NCI-H345 treated with DMSO at 0.1 percent for 48 hours (cell line): ENCODE measurements around the gene SELENOH.

Experiments used
- DNase-seq: peaks from one replicate; lab custom pipeline; 2025; ENCODE audit not compliant: unreplicated experiment; lab: John Stamatoyannopoulos, UW

SELENOH gene

DNA sequence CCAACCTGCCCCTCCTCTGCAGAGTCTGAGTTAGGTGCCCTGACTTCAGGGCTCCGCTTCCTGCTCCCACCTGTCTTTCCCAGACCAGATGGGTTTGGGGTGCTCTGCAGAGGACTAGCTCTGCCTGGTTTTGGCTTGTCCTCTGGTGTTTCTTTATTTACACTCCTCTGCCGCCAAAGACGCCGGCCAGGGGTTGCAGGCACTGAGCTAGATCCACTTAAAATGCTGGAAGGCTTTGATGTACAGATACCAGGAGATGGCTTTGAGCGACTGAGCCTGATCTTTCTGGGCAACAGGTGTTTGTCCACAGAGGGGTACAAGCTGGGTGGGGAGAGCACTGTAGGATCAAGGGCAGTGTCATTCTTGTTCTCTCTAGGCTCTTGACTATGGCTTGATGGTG, 3.9 kb downstream of the SELENOH start:
- no peak for DNase-seq

DNA sequence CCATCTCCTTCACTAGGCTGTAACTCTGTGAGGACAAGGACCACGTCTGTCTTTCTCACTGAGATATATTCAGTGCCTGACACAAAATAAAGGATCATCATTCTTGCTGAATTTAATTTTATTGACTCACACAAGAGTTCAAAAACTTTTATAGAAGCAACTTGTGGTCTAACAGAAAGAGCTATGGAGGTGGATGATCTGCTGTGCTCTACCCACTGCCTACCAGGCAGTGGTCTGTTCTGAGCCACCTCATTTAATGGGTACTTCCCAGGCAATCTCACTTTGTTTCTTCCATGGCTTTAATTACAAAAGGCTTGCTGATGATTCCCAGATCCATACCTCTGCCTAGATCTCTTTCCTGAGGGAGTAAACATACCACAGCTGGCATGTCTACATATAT, 5.6 kb downstream of the SELENOH start:
- DNase-seq: no peak

DNA sequence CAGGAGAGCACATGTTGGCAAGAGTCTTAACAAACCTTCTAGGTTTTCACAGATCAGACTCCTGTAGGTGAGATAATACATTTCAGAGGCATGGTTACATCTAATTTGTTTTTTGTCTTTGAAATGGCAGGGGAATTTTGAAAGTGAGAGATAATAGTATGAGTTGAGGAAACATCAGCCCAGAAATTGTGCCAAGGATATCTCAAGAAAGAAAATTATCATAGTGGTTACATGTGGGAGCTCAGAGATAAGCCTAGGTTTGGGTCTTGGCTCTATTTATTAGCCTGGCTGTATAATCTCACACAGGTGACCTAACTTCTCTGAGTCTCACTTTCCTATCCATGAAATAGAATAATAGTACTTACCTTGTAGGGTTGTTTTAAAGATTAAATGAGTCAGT, 9.9 kb downstream of the SELENOH start:
- no peak for DNase-seq

DNA sequence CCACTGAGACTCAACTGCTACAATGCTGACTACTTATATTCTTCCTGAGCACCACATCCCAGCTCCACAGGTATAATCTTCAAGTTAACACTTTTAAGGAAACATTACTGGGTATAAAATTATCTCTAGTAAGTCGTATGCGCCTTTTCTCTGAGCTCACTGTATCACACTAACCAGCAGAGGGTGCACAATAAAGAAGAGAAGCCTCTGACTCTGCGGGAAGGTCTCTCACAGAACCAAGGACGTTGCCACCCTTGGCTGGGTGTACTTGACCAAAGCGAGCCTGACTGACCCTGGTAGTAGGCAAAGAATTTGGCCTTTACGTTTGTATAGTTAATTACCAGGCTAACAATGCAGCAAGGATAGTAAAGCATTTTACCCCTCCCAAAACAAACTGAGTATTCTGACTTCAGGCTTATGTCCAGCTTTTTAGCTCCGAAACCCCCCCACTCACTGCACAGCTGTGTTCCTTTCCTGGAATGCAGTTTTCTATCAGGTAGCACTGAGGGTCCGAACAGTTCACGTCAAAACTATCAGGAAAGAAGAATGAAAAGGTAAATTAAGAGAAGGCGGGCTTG, 10.5 kb downstream of the SELENOH start, which contains the start of gene BTBD18:
Gene BTBD18 (minus strand): TSS at position 144 of the 578 bp plus-strand sequence. CDS start 631 bp downstream, outside the sequence.
- no peak for DNase-seq

DNA sequence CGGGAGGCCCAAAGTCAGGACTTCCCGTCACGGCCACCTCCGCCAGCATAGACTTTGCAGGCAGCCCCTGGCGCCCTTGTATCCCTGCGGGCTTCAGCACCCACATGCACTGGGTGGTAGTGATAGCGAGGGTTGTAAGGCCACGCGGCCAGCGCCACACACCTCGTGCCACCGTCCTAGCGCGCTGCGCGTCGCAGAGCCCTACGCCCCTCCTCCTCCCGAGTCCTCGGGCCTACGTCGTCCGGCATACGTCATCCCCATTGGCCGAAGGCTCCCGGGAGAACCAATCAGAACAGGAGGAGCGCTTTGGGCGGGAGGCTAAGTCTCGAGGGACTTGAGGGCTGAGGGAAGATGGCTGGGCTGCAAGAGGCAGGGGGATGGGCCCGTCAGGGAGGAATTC, 11.7 kb downstream of the SELENOH start:
- DNase-seq: no peak

DNA sequence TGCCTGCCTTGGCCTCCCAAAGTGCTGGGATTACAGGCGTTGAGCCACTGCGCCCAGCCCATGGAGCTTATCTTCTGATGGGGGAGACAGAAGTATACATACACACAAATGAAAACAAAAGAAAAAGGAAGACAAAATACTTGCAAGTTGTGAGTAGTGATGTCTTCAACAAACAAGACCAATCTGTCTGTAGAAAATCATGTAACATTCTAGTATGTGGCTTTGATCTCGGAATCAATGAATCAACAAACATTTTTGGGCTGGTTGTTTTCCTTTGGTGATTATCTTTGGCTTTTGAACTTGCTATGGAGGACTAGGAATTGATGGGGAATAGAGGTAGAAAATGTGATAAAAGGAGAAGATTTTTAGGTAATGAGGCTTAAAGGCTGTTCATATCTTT, 16.9 kb downstream of the SELENOH start:
- no peak for DNase-seq

DNA sequence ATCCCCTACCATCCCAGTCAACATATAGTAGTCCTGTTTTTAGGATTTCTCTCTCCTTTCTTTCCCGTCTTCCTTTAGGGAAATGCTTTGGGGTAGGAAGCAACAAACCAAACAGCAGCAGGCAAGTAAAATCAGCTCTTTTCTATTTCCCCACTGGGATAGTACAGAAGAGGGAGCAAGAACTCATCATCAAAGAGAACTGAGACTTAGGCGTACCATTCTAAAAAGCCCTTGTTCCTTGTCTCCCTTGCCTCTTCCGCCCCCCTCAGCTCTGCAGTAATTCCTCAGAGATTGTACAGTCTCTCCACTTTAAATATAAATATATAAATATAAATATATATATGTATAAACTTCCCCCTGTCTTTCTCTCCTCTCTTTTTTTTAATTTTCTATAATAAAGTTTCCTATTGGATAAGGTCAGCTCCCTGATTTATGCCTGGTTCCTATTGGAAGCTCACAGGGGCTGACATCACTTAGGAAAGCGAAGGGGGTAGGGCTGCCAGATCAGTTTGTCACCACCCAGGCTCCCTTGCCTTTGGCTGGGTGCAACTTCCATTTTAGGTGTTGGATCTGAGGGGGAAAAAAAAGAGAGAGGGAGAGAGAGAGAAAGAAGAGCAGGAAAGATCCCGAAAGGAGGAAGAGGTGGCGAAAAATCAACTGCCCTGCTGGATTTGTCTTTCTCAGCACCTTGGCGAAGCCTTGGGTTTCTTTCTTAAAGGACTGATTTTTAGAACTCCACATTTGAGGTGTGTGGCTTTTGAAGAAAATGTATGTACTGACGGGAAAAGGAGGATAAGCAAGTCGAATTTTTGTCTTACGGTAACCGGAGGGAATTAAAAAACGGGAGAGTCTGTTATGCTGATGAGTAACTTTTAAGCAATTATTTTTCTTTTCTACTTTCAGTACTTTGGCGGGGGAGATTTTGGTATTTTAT, 20.3 kb downstream of the SELENOH start, which contains the start of gene CTNND1:
Gene CTNND1 (plus strand): TSS at position 502 of the 934 bp plus-strand sequence. CDS start 29,677 bp downstream, outside the sequence.
- no peak for DNase-seq

DNA sequence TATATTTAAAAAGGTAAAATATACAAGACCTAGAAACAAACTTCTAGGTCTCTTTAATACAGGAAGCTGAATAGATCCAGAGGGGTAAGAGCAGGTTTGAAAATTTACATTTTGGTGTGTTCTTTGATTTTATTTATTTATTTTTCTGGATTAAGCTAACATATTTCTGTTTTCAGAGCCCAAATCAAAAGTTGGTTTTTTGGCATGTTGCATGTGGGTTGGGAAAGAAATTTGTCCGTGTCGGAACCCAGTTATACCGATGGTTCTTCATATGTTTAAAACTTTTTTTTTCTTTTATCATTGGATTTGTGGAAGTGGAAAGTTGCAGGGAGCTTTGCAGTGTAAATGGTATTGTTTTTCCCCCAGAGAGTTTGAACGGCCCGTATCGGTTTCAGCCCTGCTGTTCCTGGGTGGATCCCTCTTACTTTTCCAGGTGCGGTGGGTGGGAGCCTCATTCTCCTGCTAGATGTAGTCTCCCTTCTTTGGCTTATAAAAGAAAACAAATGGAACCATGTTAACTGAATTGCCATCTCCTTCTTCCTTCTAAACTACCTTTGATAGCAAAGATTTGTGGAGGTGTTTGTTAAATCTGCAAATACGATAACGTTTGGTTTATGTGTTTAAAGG, 21.1 kb downstream of the SELENOH start:
- no peak for DNase-seq

DNA sequence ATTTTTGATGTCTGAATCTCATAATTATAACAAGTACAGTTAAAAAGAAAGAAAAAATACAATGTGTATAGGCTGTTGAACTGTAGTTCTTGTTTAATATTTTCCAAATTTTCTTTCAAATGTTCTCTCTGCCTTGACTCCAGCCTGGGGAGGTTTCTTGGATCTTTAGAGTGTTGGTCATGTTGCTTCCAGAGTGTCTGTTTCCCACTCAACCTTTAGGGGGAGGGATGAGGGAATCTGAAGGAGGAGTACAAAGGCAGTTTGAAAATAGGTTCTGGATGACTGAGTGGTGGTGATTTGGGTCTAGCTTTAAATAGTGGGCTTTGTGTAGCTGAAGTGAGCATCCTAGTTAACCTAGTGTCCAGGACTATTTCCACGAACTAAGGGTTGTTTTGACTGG, 22.3 kb downstream of the SELENOH start:
- DNase-seq: no peak

DNA sequence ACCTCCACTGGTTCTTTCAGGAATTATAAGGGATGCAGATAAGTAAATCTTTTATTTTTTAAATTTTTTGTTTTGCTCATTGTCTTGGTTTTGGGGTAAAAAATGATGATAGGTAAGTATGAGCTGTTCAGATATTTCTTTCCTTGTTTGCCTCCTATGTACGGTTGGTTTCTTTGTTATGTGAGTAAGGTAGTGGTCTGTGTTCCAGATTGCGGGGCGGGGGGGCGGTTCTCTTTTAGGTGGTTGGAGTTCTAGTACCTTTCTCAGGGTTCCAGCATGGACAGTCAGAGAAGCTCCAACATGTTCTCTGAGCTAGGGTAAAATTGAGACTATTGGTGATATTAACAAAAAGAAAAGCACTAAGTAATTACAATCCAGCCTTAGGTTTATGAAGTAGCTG, 22.7 kb downstream of the SELENOH start:
- DNase-seq: no peak

DNA sequence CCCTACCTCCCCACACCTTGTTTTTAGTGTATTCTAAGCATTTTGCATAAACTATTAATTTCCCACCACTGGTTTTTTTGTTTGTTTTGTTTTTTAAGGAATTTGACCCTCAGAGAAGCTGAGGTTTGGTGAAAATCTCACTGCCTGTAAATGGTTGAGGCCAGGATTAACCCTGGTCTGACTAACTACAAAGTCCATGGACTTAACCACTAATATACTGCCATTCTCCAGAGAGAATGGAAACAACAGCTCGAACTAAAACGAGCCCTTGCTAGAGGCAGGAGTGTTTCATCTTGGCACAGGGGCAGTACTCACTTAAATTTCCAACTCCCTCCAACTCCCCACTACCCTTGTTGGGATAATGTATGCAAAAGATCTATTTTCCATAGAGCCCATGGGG, 23.3 kb downstream of the SELENOH start:
- DNase-seq: no peak

DNA sequence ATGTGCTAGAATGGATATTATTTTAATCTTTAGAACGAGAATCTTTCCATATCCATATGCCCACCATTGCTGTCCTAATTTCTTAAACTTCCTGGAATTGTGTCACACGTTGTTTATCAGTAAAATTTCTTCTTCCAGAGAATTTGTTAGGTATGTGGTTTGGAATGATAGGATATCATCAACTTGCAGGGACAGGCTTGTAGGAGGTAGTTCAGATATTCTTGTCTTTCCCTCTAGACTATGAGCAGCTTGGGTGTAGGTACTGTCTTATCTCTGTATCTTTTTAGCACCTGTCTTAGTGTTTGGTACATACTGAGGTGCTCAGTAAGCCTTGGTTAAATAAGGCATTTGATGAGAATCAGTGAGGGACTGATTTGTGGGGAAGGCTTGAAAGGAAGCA, 23.7 kb downstream of the SELENOH start:
- no peak for DNase-seq

DNA sequence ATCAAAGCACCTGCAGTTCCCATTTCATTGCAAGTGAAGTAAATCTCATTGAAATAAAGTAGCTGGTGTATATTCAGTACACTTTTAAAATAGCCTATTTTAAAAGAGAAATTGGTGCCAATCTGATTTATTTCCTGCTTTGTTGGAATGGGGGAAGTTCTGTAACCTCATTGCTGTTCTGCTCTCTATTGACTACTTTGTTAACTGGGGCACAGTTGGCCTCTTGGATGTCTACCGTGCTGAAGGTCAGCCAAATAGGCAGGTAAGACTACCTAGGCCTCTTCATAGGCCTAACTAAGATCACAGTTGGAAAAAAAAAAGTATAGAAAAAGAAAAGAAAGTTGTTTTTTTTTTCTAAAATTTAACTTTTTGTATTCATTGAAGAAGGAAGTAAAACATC, 29.5 kb downstream of the SELENOH start:
- no peak for DNase-seq

DNA sequence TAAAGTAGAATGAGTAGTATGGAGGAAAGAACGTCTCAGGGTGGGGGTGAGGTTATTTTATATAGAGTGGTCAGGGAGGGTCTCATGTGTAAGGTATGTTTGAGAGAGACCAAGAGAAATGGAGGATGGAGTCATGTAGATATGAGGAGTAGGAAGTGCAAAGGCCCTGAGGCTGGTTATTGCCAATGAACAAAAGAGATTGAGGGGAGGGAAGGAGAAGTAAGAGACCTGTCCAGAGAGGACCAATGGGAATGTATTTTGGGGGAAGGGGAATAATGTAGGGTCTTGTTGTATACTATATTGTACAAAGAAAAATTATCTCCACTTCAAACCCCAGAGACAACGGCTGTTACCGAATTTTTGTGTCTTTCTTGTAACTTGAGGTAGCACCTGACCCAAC, 30.1 kb downstream of the SELENOH start:
- no peak for DNase-seq

DNA sequence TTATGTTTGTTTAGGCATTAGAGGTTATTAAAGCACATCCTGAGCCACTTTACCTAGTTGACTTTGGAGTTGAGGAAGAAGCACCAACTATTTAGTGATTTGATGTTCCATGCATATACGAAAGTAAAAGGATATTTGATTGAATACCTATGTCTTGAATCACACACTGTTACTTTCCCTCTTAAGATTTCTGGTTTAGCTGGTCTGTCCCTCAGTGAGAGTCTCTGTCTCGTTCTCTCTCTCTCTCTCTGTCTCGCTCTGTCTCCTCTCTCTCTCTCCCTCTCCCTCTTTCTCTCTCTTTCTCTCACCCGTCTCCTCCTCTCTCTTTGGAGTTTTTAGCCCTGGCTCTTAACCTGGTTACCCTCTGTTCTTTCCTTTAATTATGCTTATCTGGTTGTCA, 31.3 kb downstream of the SELENOH start:
- no peak for DNase-seq

DNA sequence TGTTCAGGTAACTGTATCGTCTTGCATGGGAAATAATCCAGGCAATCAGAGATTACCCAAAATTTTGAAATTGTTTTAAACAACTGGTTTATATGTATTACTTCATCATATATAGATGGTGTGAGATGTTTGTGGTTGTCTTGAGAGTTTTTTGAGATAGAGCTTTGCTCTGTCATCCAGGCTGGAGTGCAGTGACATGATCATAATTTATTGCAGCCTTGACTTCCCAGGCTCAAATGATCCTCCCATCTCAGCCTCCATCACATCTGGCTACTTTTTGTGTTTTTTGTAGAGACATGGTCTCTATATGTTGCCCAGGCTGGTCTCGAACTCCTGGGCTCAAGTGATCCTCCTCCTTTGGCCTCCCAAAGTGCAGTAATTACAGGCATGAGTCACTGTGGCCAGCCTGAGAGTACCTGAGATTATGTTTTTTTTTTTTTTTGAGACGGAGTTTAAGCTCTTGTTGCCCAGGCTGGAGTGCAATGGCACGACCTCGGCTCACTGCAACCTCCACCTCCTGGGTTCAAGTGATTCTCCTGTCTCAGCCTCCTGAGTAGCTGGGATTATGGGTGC, 31.8 kb downstream of the SELENOH start:
- no peak for DNase-seq

DNA sequence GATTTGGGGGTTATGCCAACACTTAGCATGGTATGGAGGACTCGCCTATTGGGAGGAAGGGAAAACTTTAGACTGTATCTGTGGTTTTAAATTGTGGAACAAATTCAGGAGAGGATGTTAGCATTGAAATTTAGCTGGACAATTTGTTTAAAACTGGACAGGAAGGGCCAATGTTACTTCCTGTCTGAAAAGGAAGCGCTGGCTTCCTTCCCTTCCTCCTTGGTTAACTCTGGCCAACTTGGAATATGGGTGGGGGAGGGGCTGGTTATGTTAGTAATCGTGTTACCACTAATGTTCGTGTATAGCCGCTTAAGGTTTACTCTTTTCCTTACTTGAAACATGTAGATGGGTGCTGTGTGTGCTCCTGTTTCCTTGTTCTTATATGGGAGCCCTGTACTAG, 34.2 kb downstream of the SELENOH start:
- no peak for DNase-seq

DNA sequence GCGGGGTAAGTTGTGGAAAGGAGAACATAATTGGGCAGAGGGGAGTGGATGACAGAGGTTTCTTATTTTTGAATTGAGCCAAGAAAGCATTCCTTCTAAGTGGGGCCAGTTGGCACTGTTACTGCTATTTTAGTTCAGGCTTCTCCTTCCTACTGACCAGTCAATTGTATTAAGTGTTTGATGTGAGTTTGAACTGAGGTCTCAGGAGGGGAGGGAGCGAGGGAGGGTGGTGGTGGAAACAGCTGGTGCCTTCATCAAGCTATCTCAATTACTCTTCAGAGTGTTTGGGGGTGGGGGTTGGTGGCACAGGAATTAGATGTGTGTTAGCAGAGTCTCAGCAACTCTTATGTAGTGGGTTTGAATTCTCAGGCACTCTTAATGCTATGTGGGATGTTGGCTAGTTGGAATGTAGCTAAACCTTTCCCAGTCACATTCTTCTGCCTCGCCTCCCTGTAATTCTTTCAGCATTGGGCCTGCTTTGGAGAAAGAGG, 34.8 kb downstream of the SELENOH start:
- DNase-seq: no peak

DNA sequence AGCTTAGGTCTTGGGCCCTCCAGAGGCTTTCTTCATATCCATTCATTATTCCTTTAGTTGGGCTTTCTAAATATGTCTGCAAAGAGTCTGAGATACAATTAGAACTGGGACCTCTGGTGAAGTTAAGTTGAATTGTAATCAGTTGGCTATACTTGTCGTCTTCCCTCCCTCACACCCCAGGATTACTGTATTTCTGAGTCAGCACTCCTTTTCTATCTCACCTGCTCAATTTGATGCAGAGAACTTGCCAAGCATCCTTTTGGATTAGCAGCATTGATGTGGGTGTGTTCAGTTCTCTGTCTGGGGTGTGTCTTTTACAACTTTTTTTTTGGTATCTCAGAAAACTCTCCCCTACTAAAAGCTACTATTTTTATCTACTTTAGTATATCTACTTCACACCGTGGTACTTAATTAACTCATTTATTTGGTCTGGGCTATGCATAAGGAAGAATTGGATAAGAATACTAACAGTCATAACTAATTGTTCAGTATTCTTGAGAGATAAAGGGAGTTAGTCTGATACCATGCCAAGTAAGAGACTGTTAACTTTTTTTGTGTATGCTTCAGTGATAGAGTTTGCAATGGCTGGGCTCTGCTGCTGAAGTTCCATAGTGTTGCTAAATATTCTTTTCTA, 35.4 kb downstream of the SELENOH start:
- no peak for DNase-seq

DNA sequence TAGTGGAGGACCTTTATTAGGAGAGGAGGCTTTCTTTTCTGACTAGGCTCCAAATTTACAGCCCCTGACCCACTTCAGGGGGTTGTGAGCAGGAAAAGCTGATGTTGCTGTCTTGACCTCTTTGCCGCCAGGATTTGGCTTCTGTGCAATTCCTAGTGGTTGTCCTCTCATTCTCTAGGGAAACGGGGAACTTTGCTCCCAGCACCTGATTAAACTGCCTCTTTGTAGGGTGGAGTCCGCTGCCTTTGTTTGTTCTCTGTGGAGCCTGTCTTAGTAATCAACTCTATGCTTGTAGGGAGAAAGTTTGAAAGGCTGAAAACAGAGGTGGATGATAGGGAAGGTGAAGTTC, 36.7 kb downstream of the SELENOH start:
- no peak for DNase-seq
